Prostate gland (tissue), 2 donors: Measurements from ENCODE around the gene SERPINE2. TPM values are rescaled to one million over a fixed set of nuclear protein-coding genes. Genes with fewer than 3 reads are reported as not detected.

Experiments
- DNase-seq: peaks from one replicate; pipeline ENCODE4 v3.0.0-alpha.2; 2019; ENCODE audit warnings: low spot score
- H3K27ac ChIP-seq, 2 donors: fragments of 200-600 bp; sonication (generic); 2 replicates each; pipeline ENCODE4 v1.5.1; 2017 to 2019
- H3K27me3 ChIP-seq: fragments of 200-600 bp; sonication (generic); replicated peaks from 2 replicates; pipeline ENCODE4 v1.5.1; 2019; ENCODE audit not compliant: insufficient read depth
- H3K36me3 ChIP-seq, 2 donors: fragments of 200-600 bp; sonication (generic); 1 replicate in 1 of 2; 2 replicates in 1 of 2; pipeline versions ENCODE4 v1.5.1 to v1.8.1; 2017 to 2019
- H3K4me1 ChIP-seq: fragments of 200-600 bp; sonication (generic); replicated peaks from 2 replicates; pipeline ENCODE4 v1.5.1; 2019
- H3K4me3 ChIP-seq, 2 donors: fragments of 200-600 bp; sonication (generic); 2 replicates each; pipeline ENCODE4 v1.5.1; 2017 to 2019
- H3K9me3 ChIP-seq: fragments of 200-600 bp; sonication (generic); 2 replicates; pipeline ENCODE4 v1.5.1; 2017
- POLR2A ChIP-seq: fragments of 450-650 bp; IDR thresholded peaks from one replicate; pipeline ENCODE4 v1.6.1; 2016; ENCODE audit warnings: antibody characterized with exemption, mild to moderate bottlenecking
- POLR2AphosphoS5 ChIP-seq: sonication (generic); formaldehyde crosslinking; IDR thresholded peaks from one replicate; pipeline ENCODE4 v1.6.1; 2017; ENCODE audit warnings: antibody characterized with exemption
- WGBS: methylation state at CpG from one replicate; pipeline ENCODE4 v1.1.5; 2018; 5-methylcytosine and 5-hydroxymethylcytosine counted together
- intact Hi-C: fragments of 100-400 bp; cut with DNase I; formaldehyde crosslinking; loops from one replicate; pipeline ENCODE4 v1.14.2; 2022
- total RNA-seq, 2 donors: library from RNA; depleted of rRNA; stranded (reverse); fragments of >200 nt; gene quantifications; one replicate each; pipeline ENCODE4 v1.1.0, GENCODE V29; 2016
- TF ChIP-seq, protein P1 (sequence below), 4 experiments: fragments of 200-600 bp in 2 of 4; fragments of 450-650 bp in 2 of 4; sonication (generic) in 2 of 4; IDR thresholded peaks; 1 replicate in 3 of 4; 2 replicates in 1 of 4; pipeline ENCODE4 v1.5.1; 2016 to 2019; ENCODE audit warnings: antibody characterized with exemption in 4 of 4, mild to moderate bottlenecking in 2 of 4, moderate library complexity in 2 of 4

SERPINE2 gene
- total RNA-seq, 2 donors from 2014 or later, result 2.4 to 158 TPM

DNA sequence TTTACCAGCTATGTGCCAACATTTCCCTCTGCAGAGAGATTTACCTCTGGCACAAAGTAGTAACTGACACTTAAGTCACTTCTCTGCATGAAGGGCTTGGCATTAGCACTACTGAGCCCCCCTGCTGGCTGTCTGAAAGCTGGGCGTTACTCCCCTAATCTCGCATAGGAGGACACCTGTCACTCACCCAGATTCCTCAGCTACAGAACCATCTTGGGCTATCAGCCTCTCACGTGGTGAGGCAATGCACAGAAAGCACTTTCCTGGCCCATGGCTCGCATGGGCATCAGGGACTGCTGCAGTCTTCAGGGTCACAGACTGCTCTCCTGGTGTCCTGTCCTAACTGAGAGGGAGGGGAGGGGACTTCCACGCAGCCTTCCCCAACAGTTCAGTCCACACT lies 12.0 kb downstream of the SERPINE2 start:
- 66% methylated on average over 5 of the region's 5 CpGs for WGBS
- Histone ChIP-seq H3K9me3 (no peaks in the 10 kb centered on the region), H3K4me1 (no peaks in the 10 kb centered on the region), H3K27me3 (no peaks in the 10 kb centered on the region), H3K36me3 (no peaks in the 10 kb centered on the region), H3K4me3 (no peak overlapping the region), H3K27ac (no peak overlapping the region)
- no peak for DNase-seq
- TF ChIP-seq, protein P1, sequence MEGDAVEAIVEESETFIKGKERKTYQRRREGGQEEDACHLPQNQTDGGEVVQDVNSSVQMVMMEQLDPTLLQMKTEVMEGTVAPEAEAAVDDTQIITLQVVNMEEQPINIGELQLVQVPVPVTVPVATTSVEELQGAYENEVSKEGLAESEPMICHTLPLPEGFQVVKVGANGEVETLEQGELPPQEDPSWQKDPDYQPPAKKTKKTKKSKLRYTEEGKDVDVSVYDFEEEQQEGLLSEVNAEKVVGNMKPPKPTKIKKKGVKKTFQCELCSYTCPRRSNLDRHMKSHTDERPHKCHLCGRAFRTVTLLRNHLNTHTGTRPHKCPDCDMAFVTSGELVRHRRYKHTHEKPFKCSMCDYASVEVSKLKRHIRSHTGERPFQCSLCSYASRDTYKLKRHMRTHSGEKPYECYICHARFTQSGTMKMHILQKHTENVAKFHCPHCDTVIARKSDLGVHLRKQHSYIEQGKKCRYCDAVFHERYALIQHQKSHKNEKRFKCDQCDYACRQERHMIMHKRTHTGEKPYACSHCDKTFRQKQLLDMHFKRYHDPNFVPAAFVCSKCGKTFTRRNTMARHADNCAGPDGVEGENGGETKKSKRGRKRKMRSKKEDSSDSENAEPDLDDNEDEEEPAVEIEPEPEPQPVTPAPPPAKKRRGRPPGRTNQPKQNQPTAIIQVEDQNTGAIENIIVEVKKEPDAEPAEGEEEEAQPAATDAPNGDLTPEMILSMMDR (IDR thresholded peaks at IDR 0.05), result no peak
- TF ChIP-seq POLR2A (no peak), POLR2AphosphoS5 (no peak)
- intact Hi-C loops, result no loop called here

DNA sequence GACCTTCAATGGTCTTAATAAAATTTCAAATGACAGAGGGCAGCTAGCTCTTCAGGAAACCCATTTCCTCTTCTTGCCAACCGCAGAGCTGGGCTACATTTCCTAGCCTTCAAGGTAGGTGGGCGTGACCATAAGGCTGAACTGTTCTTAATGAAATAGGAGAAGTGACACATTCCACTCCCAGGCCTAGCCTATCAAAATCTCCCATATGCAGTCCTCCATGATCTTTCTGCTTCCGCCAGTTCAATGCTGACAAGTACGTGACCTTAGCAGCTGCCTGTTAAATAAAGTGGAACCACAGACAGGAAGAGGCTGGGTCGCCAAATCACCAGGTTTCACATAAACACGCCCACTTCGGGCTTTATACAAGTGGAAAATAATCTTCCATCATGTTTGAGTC lies 13.2 kb downstream of the SERPINE2 start:
- Histone ChIP-seq H3K36me3 (no peaks in the 10 kb centered on the region), H3K4me1 (no peaks in the 10 kb centered on the region), H3K27me3 (no peaks in the 10 kb centered on the region), H3K4me3 (no peak overlapping the region), H3K9me3 (no peaks in the 10 kb centered on the region), H3K27ac (no peak overlapping the region)
- intact Hi-C loops, result no loop called here
- TF ChIP-seq POLR2AphosphoS5 (no peak), POLR2A (no peak)
- TF ChIP-seq, protein P1 (IDR thresholded peaks at IDR 0.05), result no peak
- no peak for DNase-seq
- WGBS, result 82% methylated on average over 7 of the region's 7 CpGs

DNA sequence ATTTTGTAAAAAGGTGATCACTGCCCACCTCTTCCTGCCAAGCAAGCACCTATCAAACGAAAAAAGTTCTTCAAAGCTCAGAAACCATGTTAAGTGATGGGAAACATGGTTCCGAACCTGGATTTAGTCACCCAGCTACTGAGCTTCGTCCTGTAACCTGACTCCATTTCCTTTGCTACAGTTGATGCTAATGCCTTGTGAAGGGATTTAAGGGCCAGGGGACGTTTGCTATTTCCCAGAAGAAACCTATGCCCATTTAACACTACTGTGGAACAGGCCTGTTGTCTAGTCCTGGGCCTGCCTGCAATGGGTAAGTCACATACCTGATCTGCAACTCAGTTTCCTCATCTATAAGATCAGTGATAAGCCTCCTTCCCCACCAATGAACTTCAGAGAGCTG lies 14.8 kb downstream of the SERPINE2 start:
- Histone ChIP-seq H3K4me3 (no peak overlapping the region), H3K36me3 (no peaks in the 10 kb centered on the region), H3K9me3 (no peaks in the 10 kb centered on the region), H3K4me1 (no peaks in the 10 kb centered on the region), H3K27ac (no peak overlapping the region), H3K27me3 (no peaks in the 10 kb centered on the region)
- intact Hi-C loops, result no loop called here
- no peak for TF ChIP-seq POLR2A
- no peak for TF ChIP-seq POLR2AphosphoS5
- TF ChIP-seq, protein P1 (IDR thresholded peaks at IDR 0.05), result no peak
- 85% methylated on average over 4 of the region's 4 CpGs for WGBS
- DNase-seq, result no peak

DNA sequence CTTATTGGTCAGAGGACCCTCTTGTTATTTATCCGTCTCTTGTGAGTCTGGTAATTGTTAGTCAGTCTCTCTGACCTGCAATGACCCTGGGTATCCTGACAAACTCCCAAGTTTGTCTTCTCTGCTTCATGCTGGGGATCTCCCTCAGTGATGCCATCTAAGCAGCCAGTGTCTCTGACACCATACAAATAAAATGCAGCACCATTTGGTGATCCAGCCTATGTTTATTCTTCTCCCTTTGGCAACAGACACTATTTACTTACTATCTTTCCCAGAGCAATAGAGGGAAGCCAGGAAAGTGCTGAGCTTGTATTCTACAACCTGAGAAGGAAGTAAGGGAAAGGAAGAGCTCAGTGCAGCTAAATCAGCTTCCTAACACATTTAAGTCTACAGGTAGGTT lies 15.9 kb downstream of the SERPINE2 start:
- DNase-seq, result peak; percentile 27
- no peaks in the 10 kb centered on the region for H3K36me3 ChIP-seq
- H3K9me3 ChIP-seq, result no peaks in the 10 kb centered on the region
- WGBS, result 63% methylated on average over 1 of the region's 1 CpG
- no peak overlapping the region for H3K4me3 ChIP-seq
- H3K27ac ChIP-seq, result no peak overlapping the region
- H3K27me3 ChIP-seq, result no peaks in the 10 kb centered on the region
- no peaks in the 10 kb centered on the region for H3K4me1 ChIP-seq
- intact Hi-C loops, result no loop called here
- TF ChIP-seq POLR2AphosphoS5 (peak; percentile 79), POLR2A (no peak)

DNA sequence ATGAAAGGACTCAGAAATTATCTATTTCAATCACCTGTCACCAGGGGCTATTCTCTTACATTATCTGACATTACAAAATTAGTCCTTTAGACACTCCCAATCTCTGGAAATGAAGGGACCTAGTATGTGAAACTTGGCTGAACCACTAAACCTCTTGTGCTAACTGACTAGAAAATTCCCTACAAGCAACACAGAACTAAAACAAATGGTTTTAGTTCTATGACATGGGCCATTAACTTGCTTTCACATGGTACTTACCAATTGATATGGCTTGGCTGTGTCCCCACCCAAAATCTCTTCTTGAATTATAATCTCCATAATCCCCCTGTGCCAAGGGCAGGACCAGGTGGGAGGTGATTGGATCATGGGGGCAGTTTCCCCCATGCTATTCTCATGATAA lies 16.6 kb downstream of the SERPINE2 start:
- no peak for TF ChIP-seq POLR2AphosphoS5
- no peak for TF ChIP-seq POLR2A
- TF ChIP-seq, protein P1 (IDR thresholded peaks at IDR 0.05), result no peak
- Histone ChIP-seq H3K27ac (no peak overlapping the region), H3K9me3 (no peaks in the 10 kb centered on the region), H3K36me3 (no peaks in the 10 kb centered on the region), H3K4me3 (no peak overlapping the region), H3K27me3 (no peaks in the 10 kb centered on the region), H3K4me1 (no peaks in the 10 kb centered on the region)
- intact Hi-C loops, result no loop called here
- no peak for DNase-seq
